T-helper 2 cell treated with Interferon-gamma antibody and Interleukin-4, amounts not matched to agents 5 μg/mL and 100 μg/mL, for 36 hours (primary cell): ENCODE results near the gene RAB8B.

ENCODE experiments used
- DNase-seq: peaks from one replicate; pipeline ENCODE4 v3.0.0; 2021; ENCODE audit warnings: low spot score
- H3K27ac Mint-ChIP-seq: one replicate; pipeline ENCODE4 v1.8.0; 2021; ENCODE audit warnings: mild to moderate bottlenecking, mixed read lengths
- H3K27me3 Mint-ChIP-seq: one replicate; pipeline ENCODE4 v1.8.0; 2021; ENCODE audit warnings: low read depth, mixed read lengths
- H3K36me3 Mint-ChIP-seq: one replicate; pipeline ENCODE4 v1.8.0; 2021; ENCODE audit warnings: low read depth, mixed read lengths
- H3K4me1 Mint-ChIP-seq: one replicate; pipeline ENCODE4 v1.8.0; 2021; ENCODE audit warnings: low read depth, mixed read lengths
- H3K4me3 Mint-ChIP-seq: one replicate; pipeline ENCODE4 v1.8.0; 2022; ENCODE audit warnings: mild to moderate bottlenecking, moderate library complexity, mixed read lengths
- H3K9me3 Mint-ChIP-seq: one replicate; pipeline ENCODE4 v1.8.0; 2021; ENCODE audit warnings: mixed read lengths

RAB8B gene

DNA sequence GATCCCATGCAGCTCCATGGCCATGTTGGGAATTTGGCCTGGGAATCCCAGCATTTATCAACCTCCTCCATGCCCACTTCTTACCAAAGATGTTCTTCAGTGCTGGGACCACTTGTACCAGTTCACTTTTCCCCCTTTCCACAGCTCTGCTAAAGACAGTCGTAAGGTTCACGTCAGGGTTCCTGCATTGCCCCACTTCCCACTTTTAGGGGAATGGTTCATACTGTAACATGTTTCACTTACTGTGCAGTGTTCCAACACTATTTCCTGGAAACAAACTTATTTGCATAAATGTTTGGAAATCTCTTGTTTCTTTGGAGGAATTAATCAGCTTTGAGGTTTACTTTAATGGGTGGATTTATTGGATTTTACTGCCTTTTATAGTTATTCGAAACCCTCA is 105.0 kb downstream of the RAB8B start:
- H3K4me3 Mint-ChIP-seq, result no peak overlapping the region
- DNase-seq, result no peak
- H3K27ac Mint-ChIP-seq, result no peak overlapping the region
- no peaks in the 10 kb centered on the region for H3K9me3 Mint-ChIP-seq
- H3K27me3 Mint-ChIP-seq, result no peaks in the 10 kb centered on the region
- H3K36me3 Mint-ChIP-seq, result no peaks in the 10 kb centered on the region
- no peaks in the 10 kb centered on the region for H3K4me1 Mint-ChIP-seq

DNA sequence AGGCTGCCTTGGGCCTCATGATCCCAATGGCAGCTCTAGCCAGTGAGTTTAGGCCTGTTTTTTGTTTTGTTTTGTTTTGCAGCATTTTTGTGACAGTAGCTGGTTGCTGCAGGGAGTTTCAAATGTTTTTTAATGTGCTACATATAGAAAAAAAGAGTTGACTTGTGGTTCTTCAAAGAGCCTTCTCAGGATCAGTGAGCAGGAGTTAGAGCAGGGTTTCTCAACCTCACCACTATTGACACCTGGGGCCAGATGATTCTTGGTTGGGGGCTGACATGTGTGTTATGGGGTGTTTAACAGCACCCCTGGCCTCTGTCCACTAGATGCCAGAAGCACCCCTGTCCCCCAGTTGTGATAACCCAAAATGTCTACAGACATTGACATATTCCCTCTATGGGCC is 105.9 kb downstream of the RAB8B start:
- Mint-ChIP-seq H3K27ac (no peak overlapping the region), H3K27me3 (no peaks in the 10 kb centered on the region), H3K9me3 (no peaks in the 10 kb centered on the region), H3K4me3 (no peak overlapping the region), H3K4me1 (no peaks in the 10 kb centered on the region), H3K36me3 (no peaks in the 10 kb centered on the region)
- DNase-seq, result no peak

DNA sequence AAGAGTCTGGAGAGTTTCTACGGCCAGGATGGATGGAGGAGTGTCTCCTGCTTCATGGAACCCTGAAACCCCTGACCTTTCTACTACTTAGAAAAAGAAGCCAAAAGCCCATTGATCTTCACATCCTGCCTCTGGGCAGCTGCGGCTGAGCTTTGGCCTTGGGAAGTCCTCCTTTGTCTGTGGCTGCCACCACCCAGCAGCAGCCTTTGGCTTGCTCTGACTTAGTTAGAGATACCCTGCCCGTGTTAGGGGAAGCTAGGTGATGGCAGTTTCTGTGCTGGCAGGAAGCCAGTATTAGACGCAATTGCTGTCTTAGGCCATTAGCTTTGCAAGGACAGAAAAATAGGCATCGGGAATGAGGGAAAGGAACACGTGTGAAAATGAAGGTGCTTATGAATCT is 106.8 kb downstream of the RAB8B start:
- no peak for DNase-seq
- H3K36me3 Mint-ChIP-seq, result no peaks in the 10 kb centered on the region
- H3K9me3 Mint-ChIP-seq, result no peaks in the 10 kb centered on the region
- no peak overlapping the region for H3K27ac Mint-ChIP-seq
- H3K27me3 Mint-ChIP-seq, result no peaks in the 10 kb centered on the region
- no peak overlapping the region for H3K4me3 Mint-ChIP-seq
- H3K4me1 Mint-ChIP-seq, result no peaks in the 10 kb centered on the region

DNA sequence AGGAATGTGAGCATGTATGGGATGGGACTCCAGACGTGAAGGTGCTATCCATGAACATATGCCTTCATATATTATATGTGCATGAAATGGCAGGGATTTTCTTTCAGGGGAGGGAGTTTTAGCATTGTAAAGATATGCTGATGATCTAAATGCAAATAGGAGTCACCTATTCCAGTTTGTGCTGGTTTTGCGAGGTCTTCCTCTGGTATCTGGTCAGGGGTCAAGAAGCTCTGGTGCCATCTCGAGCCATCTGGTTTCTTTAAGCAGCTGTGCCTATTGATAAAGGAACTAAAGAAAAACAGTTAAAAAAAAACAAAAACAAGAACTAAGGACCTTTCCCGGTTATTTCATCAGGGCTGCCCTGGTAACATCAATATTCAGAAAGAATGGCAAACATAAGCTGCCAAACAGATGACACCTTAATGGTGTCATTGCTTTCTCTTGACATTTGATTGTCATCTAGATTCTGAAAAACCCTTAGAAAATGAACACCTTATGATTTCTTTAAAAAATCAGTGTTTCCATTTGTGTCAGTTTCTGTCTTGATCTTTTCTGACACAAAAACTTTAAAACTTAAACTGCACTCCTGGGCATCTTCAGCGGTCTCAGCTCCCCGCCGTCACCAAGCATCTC is 110.7 kb downstream of the RAB8B start:
- Mint-ChIP-seq H3K27ac (no peak overlapping the region), H3K4me1 (no peaks in the 10 kb centered on the region), H3K9me3 (no peaks in the 10 kb centered on the region), H3K36me3 (no peaks in the 10 kb centered on the region), H3K27me3 (no peaks in the 10 kb centered on the region), H3K4me3 (no peak overlapping the region)
- DNase-seq, result no peak

DNA sequence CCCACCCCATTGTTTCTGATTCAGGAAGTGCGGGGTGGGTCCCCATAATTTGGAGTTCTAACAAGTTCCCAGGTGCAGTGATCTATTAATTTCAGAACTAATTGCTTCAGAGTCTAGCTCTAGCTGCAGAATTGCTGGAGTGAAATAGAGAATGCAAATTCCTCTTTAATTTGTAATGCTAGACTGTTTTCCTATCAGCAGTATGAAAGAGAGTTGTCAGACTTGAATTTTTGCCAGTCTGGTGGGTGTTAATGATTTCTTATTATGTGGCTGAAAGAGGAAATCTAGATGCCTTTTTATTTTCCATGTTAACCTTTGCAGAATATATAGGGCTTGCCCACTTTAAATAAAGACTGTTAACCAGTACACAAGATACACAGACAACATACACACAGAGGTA is 111.7 kb downstream of the RAB8B start:
- Mint-ChIP-seq H3K36me3 (no peaks in the 10 kb centered on the region), H3K4me3 (no peak overlapping the region), H3K27me3 (no peaks in the 10 kb centered on the region), H3K27ac (no peak overlapping the region), H3K9me3 (no peaks in the 10 kb centered on the region), H3K4me1 (no peaks in the 10 kb centered on the region)
- no peak for DNase-seq

DNA sequence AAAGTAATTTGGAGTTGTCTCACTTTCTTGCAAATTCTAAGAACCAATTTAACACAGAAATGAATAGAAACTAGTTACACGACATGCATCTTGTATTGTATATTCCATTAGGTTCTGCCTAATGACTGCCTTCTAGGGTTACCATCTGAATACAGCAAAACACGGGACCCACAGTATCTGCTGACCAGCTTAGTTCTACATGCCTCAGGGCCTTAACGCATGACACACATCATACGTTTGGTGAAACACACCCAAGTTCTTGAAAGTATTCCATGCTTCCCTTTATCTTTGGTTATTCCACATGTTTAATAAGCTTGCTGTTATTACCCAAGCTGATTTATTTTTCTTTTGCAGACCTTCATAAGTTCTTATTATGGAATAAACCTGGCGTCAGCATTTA is 115.9 kb downstream of the RAB8B start:
- Mint-ChIP-seq H3K27ac (no peak overlapping the region), H3K36me3 (peaks cover 4% of the 10 kb centered on the region), H3K4me3 (no peak overlapping the region), H3K4me1 (no peaks in the 10 kb centered on the region), H3K27me3 (no peaks in the 10 kb centered on the region), H3K9me3 (no peaks in the 10 kb centered on the region)
- no peak for DNase-seq

DNA sequence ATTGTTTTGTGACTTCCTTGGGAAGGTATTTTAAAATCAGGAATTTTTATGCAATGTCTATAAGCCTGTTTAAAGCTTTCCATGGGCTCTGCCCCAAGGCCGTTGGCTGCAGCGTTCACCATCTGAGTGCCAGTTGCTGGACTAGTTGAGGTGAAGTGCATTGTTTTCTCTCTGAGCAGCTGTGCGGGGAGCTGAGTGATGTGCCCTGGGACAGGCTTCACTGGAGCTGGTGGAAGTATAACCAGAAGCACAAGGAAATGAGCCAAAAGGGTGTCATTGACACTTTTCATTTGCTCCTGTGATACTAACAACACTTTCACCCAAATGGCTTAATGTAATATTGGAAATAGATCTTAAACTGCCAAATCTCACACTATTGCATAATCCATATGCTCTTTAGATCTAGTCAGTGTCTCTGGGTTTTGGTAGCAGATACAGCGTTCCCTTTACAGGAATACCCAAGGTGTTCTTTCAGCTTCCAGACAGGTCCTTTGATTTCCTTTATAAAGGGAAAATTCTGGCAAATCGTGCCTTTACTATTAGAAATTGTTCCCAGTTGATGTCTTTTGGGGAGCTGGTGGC is 117.2 kb downstream of the RAB8B start:
- no peaks in the 10 kb centered on the region for H3K4me1 Mint-ChIP-seq
- no peaks in the 10 kb centered on the region for H3K9me3 Mint-ChIP-seq
- no peak overlapping the region for H3K4me3 Mint-ChIP-seq
- no peak for DNase-seq
- no peak overlapping the region for H3K27ac Mint-ChIP-seq
- H3K36me3 Mint-ChIP-seq, result peaks cover 4% of the 10 kb centered on the region
- no peaks in the 10 kb centered on the region for H3K27me3 Mint-ChIP-seq

DNA sequence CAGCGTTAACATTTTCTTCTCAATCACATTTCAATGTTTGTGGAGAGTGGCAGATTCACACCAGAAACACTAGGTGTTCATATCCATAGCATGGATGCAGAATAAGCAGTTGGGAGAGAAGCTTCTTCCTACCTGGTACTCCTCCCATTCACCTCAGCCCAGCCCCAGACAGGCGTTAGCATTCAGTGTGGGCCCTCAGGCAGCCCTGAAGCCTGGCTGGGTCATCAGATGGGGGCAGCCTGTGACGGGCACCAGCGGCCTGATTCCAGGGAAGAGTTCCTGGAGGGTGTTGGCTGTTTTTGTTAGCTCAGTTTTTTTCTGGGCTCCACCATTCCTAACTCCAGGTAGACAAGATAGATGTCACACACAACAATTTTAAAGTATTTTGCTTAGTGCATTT is 119.1 kb downstream of the RAB8B start:
- no peaks in the 10 kb centered on the region for H3K27me3 Mint-ChIP-seq
- no peaks in the 10 kb centered on the region for H3K9me3 Mint-ChIP-seq
- no peaks in the 10 kb centered on the region for H3K4me1 Mint-ChIP-seq
- no peak for DNase-seq
- no peak overlapping the region for H3K4me3 Mint-ChIP-seq
- H3K36me3 Mint-ChIP-seq, result peaks cover 4% of the 10 kb centered on the region
- H3K27ac Mint-ChIP-seq, result no peak overlapping the region

DNA sequence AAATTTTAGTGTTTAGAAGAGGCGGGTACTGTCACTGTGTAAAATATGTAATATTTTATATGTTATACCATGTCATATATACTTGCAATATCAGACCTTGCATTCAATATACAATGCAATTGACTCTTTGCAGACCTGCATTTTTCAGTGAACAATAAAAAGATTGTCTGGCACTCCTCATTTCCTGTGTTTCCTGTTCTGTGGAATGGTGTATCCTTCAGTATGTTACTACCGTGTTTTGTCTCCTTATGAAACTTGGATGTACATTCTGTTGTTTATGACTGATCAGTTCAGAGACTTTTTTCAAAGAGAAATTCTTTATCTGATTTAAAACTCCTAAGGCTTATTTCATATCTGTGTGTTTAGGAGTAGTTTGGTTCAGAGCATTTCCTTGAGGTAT is 119.5 kb downstream of the RAB8B start:
- no peak overlapping the region for H3K27ac Mint-ChIP-seq
- no peaks in the 10 kb centered on the region for H3K9me3 Mint-ChIP-seq
- no peaks in the 10 kb centered on the region for H3K4me1 Mint-ChIP-seq
- H3K27me3 Mint-ChIP-seq, result peaks cover under 1% of the 10 kb centered on the region
- H3K4me3 Mint-ChIP-seq, result no peak overlapping the region
- DNase-seq, result no peak
- peaks cover 4% of the 10 kb centered on the region for H3K36me3 Mint-ChIP-seq

DNA sequence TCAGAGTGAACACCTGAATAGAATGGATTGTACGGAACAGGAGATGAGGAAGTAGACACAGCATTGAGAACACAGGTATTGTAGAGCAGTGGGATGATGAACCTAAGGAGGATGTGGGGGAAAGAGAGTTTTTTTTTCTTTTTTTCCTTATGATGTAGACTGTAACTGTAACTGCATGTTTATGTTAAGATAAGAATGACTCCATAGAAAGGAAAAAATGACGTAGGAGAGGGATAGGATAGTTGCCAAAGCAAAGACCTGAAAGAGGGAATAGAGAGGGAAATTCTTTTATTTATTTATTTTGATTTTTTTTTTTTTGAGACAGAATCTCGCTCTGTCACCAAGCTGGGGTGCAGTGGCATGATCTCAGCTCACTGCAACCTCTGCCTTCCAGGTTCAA is 121.2 kb downstream of the RAB8B start:
- H3K27ac Mint-ChIP-seq, result no peak overlapping the region
- DNase-seq, result no peak
- H3K9me3 Mint-ChIP-seq, result no peaks in the 10 kb centered on the region
- no peaks in the 10 kb centered on the region for H3K4me1 Mint-ChIP-seq
- no peak overlapping the region for H3K4me3 Mint-ChIP-seq
- H3K36me3 Mint-ChIP-seq, result peaks cover 4% of the 10 kb centered on the region
- H3K27me3 Mint-ChIP-seq, result peaks cover 2% of the 10 kb centered on the region

DNA sequence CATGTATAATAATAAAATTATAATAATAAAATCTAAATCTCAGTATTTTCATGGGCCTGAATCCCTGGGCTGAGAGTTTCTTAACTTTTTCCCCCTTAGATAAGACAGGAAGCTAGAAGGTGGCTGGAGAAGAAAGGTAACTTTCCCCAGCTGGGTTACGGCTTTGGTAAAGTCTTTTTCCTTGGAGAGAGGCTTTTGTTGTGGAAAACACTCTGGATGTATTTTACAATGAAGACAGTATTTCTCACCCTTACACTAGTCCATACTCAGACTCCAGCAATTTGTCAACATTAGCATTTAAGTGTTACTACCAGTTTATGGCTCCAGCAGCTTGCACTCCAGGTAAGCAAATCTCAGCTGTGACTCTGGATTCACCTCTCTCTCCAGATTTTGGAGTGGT is 122.9 kb downstream of the RAB8B start:
- H3K36me3 Mint-ChIP-seq, result no peaks in the 10 kb centered on the region
- DNase-seq, result no peak
- H3K27ac Mint-ChIP-seq, result no peak overlapping the region
- H3K9me3 Mint-ChIP-seq, result no peaks in the 10 kb centered on the region
- H3K4me3 Mint-ChIP-seq, result no peak overlapping the region
- H3K27me3 Mint-ChIP-seq, result peaks cover 6% of the 10 kb centered on the region
- H3K4me1 Mint-ChIP-seq, result no peaks in the 10 kb centered on the region

DNA sequence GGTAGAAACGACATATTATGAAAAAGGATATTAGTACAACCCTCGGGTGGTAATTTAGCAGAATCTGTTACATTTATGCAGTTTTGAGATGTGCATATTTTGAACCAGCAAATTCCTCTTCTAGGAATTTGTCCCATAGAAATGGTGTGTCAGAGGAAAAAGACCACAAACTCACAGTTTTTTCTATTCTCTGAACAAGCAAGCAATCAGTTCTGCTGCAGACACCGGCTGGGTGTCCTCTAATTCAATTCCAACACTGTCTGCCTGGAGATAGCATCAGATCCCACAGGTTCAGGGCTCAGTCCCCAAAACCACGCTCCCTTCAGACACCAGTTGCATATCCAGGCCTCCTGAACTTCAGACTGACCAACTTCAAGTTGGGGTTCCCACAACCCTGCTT is 124.4 kb downstream of the RAB8B start:
- H3K36me3 Mint-ChIP-seq, result no peaks in the 10 kb centered on the region
- H3K4me1 Mint-ChIP-seq, result no peaks in the 10 kb centered on the region
- DNase-seq, result no peak
- no peaks in the 10 kb centered on the region for H3K9me3 Mint-ChIP-seq
- H3K4me3 Mint-ChIP-seq, result no peak overlapping the region
- H3K27ac Mint-ChIP-seq, result no peak overlapping the region
- peaks cover 11% of the 10 kb centered on the region for H3K27me3 Mint-ChIP-seq

DNA sequence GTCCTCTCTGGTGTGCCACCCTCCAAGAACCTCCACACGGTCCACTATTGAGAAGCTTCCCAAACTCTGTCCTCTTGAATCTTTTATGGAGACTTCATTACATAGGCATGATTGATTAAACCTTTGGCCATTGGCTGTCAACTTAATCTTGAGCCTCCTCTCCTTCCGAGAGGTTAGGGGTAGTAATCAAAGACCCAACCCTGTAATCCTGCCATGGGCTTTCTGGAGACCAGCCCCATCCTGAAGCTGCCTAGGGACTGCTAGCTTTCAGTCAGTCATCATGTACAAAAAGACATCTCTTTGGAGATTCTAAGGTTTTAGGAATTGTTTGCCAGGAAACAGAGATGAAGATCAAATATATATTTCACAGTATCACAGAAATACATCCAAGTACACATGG is 125.0 kb downstream of the RAB8B start:
- H3K27me3 Mint-ChIP-seq, result peaks cover 11% of the 10 kb centered on the region
- no peak overlapping the region for H3K27ac Mint-ChIP-seq
- no peaks in the 10 kb centered on the region for H3K9me3 Mint-ChIP-seq

More for the DNA sequence above, 125.0 kb downstream of the RAB8B start:
- DNase-seq, result no peak
- H3K4me1 Mint-ChIP-seq, result no peaks in the 10 kb centered on the region
- H3K36me3 Mint-ChIP-seq, result no peaks in the 10 kb centered on the region
- no peak overlapping the region for H3K4me3 Mint-ChIP-seq
